ENCODE measurements around the gene GPRC5B.
A peak's percentile ranks its signal among the peaks of the same experiment; 100 is the strongest.

GPRC5B gene

GRCh38 chr16:19822533-19822932, 62.1 kb downstream of the GPRC5B start:
- DNase-seq (ENCODE audit: insufficient read length, low spot score) (no peak), FAIRE-seq (no peak)

GRCh38 chr16:19817875-19818274, 66.8 kb downstream of the GPRC5B start:
- FAIRE-seq (no peak), DNase-seq (ENCODE audit: insufficient read length, low spot score) (no peak)

- no peak for FAIRE-seq
- DNase-seq (ENCODE audit: insufficient read length, low spot score) = no peak
Measured at GRCh38 chr16:19817122-19817521, 67.5 kb downstream of the GPRC5B start.

- no peak for FAIRE-seq
- no peak for DNase-seq (ENCODE audit: insufficient read length, low spot score)
Measured at GRCh38 chr16:19815418-19815817, 69.2 kb downstream of the GPRC5B start.

GRCh38 chr16:19812986-19813385, 71.7 kb downstream of the GPRC5B start:
- no peak for DNase-seq (ENCODE audit: insufficient read length, low spot score)
- FAIRE-seq = no peak

- peak; percentile 55 for DNase-seq (ENCODE audit: insufficient read length, low spot score)
- FAIRE-seq = peak; percentile 73
Measured at GRCh38 chr16:19810817-19811731, 73.6 kb downstream of the GPRC5B start.

GRCh38 chr16:19809693-19810092, 75.0 kb downstream of the GPRC5B start:
- DNase-seq (ENCODE audit: insufficient read length, low spot score) (no peak), FAIRE-seq (no peak)

- no peak for FAIRE-seq
Measured at GRCh38 chr16:19809121-19809635, 75.5 kb downstream of the GPRC5B start.

GRCh38 chr16:19808061-19808641, 76.5 kb downstream of the GPRC5B start:
- FAIRE-seq = no peak

More at GRCh38 chr16:19809121-19809635, 75.5 kb downstream of the GPRC5B start:
- DNase-seq (ENCODE audit: insufficient read length, low spot score) = no peak

More at GRCh38 chr16:19808061-19808641, 76.5 kb downstream of the GPRC5B start:
- no peak for DNase-seq (ENCODE audit: insufficient read length, low spot score)
